HEK293T (cell line): ENCODE measurements around the gene SLC1A4.

Experiments
- CTCF ChIA-PET: fragments of 350-600 bp; formaldehyde crosslinking; extraction: SDS; loops from one replicate; lab custom pipeline; 2021; ENCODE audit warnings: antibody characterized with exemption, inconsistent platforms; lab: Yijun Ruan, JAX
- POLR2A ChIA-PET: fragments of 350-600 bp; formaldehyde crosslinking; extraction: SDS; loops from one replicate; lab custom pipeline; 2020; ENCODE audit warnings: antibody characterized with exemption, inconsistent platforms; lab: Yijun Ruan, JAX
- DNase-seq: peaks from one replicate; pipeline ENCODE4 v3.0.0; 2012; ENCODE audit warnings: mixed read lengths; ENCODE audit errors: extremely low spot score
- ARNT ChIP-seq: fragments of 450-650 bp; IDR thresholded peaks from 2 replicates; pipeline ENCODE4 v1.6.1; 2017; ENCODE audit warnings: mild to moderate bottlenecking
- BHLHE40 ChIP-seq: fragments of 450-650 bp; IDR thresholded peaks from 2 replicates; pipeline ENCODE4 v1.6.1; 2016; ENCODE audit warnings: mild to moderate bottlenecking, moderate library complexity, borderline replicate concordance
- CTBP1 ChIP-seq: fragments of 450-650 bp; IDR thresholded peaks from 2 replicates; pipeline ENCODE4 v1.6.1; 2016; ENCODE audit warnings: borderline replicate concordance
- ELF4 ChIP-seq: fragments of 450-650 bp; IDR thresholded peaks from 2 replicates; pipeline ENCODE4 v1.6.1; 2017; ENCODE audit warnings: antibody characterized with exemption
- FOXA1 ChIP-seq: fragments of 450-650 bp; IDR thresholded peaks from 2 replicates; pipeline ENCODE4 v1.6.1; 2016; ENCODE audit warnings: mild to moderate bottlenecking
- FOXK2 ChIP-seq: fragments of 450-650 bp; IDR thresholded peaks from 2 replicates; pipeline ENCODE4 v1.6.1; 2016; ENCODE audit warnings: mild to moderate bottlenecking
- FOXM1 ChIP-seq: fragments of 450-650 bp; IDR thresholded peaks from 2 replicates; pipeline ENCODE4 v1.6.1; 2017; ENCODE audit warnings: mild to moderate bottlenecking, borderline replicate concordance
- HDGF ChIP-seq: fragments of 450-650 bp; IDR thresholded peaks from 2 replicates; pipeline ENCODE4 v1.6.1; 2017; ENCODE audit warnings: antibody characterized with exemption, borderline replicate concordance
- L3MBTL2 ChIP-seq: fragments of 450-650 bp; conservative IDR thresholded peaks from 2 replicates; pipeline ENCODE4 v1.6.1; 2016; ENCODE audit warnings: mild to moderate bottlenecking
- LEF1 ChIP-seq: fragments of 450-650 bp; IDR thresholded peaks from 2 replicates; pipeline ENCODE4 v1.6.1; 2017; ENCODE audit warnings: mild to moderate bottlenecking, borderline replicate concordance
- NFRKB ChIP-seq: fragments of 450-650 bp; IDR thresholded peaks from 2 replicates; pipeline ENCODE4 v1.6.1; 2016; ENCODE audit warnings: mild to moderate bottlenecking, moderate library complexity
- SP1 ChIP-seq: fragments of 450-650 bp; IDR thresholded peaks from 2 replicates; pipeline ENCODE4 v1.6.1; 2017
- SUZ12 ChIP-seq: fragments of 450-650 bp; IDR thresholded peaks from 2 replicates; pipeline ENCODE4 v1.6.1; 2016; ENCODE audit warnings: mild to moderate bottlenecking
- TARDBP ChIP-seq: fragments of 450-650 bp; IDR thresholded peaks from 2 replicates; pipeline ENCODE4 v1.6.1; 2016
- ZNF384 ChIP-seq: fragments of 450-650 bp; IDR thresholded peaks from 2 replicates; pipeline ENCODE4 v1.6.1; 2016
- TF ChIP-seq, protein P1 (sequence below): fragments of 450-650 bp; IDR thresholded peaks from 2 replicates; pipeline ENCODE4 v1.6.1; 2016

Gene SLC1A4

DNA sequence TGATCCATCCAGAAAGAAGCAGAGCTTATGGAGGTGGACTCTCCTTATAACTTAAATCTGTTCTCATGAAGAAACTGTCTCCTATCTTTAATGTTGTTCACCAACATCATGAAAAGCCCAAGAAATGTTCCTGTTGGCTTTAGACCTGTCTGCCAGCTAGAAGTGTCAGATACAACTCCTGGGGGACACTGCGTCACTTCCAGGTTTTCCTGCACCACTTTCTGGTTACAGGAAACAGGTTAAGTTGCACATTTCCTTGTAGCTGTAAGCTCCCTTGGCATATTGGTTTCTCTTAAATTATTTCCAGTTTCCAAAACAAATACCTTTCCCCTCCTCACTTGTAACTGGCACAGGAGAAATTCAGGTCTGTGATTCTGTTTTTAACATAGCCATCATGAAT, 69.9 kb downstream of the SLC1A4 start:
- POLR2A ChIA-PET, result interaction anchor here (1.3 kb wide), 1 partner anchor 27 kb away, joined by 3 read pairs; no protein-coding TSS in a partner anchor
- no peak for TF ChIP-seq FOXK2
- TF ChIP-seq BHLHE40, result no peak
- TF ChIP-seq FOXM1, result no peak
- TF ChIP-seq L3MBTL2, result no peak
- TF ChIP-seq, protein P1, sequence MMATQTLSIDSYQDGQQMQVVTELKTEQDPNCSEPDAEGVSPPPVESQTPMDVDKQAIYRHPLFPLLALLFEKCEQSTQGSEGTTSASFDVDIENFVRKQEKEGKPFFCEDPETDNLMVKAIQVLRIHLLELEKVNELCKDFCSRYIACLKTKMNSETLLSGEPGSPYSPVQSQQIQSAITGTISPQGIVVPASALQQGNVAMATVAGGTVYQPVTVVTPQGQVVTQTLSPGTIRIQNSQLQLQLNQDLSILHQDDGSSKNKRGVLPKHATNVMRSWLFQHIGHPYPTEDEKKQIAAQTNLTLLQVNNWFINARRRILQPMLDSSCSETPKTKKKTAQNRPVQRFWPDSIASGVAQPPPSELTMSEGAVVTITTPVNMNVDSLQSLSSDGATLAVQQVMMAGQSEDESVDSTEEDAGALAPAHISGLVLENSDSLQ, result no peak
- TF ChIP-seq ZNF384, result no peak
- no peak for TF ChIP-seq SUZ12
- no peak for TF ChIP-seq ELF4
- TF ChIP-seq CTBP1, result no peak
- no peak for TF ChIP-seq FOXA1
- no peak for TF ChIP-seq LEF1
- TF ChIP-seq TARDBP, result no peak
- DNase-seq, result no peak
- CTCF ChIA-PET, result interaction anchor here (1.3 kb wide), 1 partner anchor 71 kb away, joined by 3 read pairs; the partner anchor contains the start of gene RAB1A

DNA sequence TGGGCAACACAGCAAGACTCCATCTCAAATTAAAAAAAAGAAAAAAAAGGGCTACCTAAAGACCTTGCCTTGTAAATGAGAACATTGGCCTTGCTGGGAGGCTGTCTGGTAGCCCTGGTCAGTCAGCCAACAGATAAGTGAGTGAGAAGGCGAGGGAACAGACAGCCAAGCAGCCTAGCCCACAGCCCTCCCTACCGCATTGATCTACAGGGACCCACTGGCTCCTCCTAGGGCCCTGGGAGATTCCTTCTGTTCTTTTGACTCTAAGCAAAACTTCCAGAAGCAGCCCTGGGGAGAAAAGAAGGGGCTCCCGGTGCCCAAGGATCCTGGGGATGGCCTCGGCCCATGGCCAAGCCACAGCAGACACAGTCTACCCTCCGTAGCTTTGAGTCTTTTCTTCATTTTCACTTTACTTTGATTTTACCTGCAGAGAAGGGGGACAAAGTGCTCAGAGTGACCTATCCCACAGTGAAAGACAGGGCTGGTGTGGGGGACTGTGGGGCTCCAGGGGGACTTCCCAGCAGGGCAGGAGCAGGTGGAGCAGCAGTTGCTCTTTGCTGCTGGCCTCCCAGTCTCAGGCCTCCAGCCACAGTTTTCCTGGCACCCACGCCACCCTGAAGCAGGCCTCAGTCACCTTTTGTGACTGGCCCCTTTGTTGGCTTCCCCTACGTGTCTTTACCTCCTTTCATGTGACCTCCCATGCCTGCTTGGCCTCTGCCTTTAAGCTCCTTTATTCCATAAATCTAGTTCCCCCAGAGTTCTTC, 72.1 kb downstream of the SLC1A4 start:
- TF ChIP-seq LEF1, result no peak
- TF ChIP-seq SP1, result no peak
- no peak for TF ChIP-seq L3MBTL2
- TF ChIP-seq NFRKB, result no peak
- DNase-seq, result no peak
- POLR2A ChIA-PET, result no interaction called here
- CTCF ChIA-PET, result no interaction called here

DNA sequence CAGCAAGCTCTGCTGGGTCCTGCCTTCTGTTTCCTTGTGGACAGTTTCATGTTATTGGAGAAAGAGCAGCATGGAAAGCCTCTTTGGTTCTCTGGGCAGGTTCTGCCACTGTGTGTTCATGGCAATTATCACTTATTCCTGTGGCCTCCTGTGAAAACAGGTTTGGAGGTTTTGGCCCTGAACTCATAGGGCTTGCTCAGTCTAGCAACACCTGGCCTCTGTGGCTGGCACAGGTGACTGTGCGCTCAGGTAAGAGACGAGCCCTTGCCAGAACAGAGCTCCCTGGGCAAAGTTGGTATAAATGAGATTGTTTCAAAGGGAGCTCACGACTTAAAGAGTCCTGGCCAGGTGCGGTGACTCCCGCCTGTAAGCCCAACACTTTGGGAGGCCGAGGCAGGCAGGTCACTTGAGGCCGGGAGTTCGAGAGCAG, 72.7 kb downstream of the SLC1A4 start:
- POLR2A ChIA-PET, result no interaction called here
- CTCF ChIA-PET, result no interaction called here
- TF ChIP-seq SP1, result no peak
- DNase-seq, result no peak

DNA sequence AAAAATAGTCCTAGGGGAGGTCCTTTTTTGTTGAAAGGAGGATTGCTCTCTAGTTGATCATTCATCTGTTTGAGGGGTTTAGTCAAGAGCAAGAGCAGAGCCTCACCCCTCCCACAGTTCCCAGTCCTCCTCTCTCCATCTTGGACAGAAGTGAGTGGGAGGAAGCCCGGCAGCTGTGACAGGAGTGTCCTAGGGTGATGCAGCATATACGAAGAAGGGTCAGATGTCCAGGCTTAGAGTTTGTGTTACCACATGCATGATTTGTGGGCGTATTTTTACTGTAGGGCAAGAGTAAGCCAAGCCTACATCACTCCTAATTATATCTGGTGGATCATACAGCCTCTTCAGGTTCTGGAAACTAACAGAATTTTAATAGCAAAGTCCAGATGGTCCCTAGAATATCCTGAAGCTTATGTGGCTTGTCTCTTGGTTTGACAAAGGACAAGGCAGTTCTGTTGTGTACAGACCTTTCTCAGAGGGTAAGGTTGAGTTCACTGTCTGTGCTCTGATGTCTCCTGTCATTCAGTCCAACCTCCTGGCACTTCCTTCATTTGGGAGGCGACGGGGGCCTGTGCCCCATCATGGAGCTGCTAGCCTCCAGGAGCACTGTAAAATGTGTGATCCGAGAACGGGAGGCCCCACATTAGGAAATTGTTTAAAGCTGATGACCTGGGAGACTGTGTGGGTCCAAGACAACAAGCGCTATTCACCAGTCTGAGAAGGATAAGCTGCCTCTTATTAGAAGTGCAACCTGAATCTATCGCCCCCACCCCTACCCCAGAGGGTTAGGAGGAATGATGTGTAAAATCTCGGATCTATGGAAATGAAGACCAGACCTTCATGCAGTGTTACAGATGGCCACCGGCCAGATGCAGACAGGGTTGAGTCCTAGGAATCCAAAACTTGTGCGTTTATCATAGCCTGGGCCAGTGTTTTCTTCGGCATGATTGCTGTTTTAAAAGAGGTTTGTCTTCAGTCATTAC, 73.9 kb downstream of the SLC1A4 start:
- DNase-seq, result no peak
- TF ChIP-seq SUZ12 (no peak), HDGF (no peak), CTBP1 (no peak), ARNT (no peak), NFRKB (no peak)
- ChIA-PET POLR2A (no interaction called here), CTCF (interaction anchor here (0.6 to 2.0 kb wide), 3 partner anchors 8 to 150 kb away, joined by 3 to 8 read pairs (median 6); partner anchors contain the start of gene CEP68)

DNA sequence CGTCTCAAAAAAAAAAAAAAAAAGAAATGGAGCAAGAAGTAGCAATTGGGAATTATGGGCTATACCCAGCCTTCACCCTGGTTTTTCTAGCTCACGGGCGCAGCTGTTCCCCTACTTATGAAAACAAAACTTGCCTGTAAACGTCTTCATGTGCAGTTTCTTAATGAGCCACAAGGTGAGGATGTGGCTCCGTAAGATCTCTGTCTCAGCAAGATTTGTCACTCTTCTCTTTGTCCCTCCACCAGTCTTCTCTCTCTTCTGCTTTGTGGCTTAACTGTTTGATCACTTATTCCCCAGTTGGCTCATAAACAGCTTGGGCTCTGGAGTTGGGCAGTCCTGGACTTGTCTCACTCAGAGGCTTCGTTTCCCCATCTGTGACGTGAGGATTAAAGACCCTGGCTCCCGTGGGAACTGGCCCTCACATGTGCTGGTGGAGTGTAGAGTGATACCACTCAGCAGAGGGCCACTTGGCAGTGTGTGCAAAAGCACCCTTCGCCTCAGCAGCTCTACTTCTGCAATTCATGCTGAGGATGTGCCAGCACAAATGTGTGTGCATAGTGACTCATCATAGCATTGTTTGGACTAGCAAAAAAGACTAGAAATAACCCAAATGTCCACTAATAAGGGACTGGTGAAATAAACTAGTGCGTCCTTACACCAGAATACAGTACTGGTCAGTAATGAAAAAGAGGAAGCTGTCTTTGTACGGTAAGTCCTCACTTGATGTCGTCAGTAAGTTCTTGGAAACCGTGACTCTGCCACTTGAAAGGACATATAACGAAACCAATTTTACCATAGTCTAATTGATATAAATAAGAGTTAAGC, 75.7 kb downstream of the SLC1A4 start:
- ChIA-PET POLR2A (interaction anchor here (1.3 kb wide), 1 partner anchor 9 kb away, joined by 4 read pairs; the partner anchor contains the start of gene CEP68), CTCF (interaction anchor here (0.8 to 2.0 kb wide), 9 partner anchors 10 to 509 kb away, joined by 3 to 8 read pairs (median 5); partner anchors contain the start of gene CEP68)
- no peak for TF ChIP-seq LEF1
- TF ChIP-seq SP1, result no peak
- TF ChIP-seq FOXA1, result no peak
- TF ChIP-seq CTBP1, result no peak
- TF ChIP-seq ZNF384, result no peak
- no peak for TF ChIP-seq ARNT
- no peak for TF ChIP-seq ELF4
- TF ChIP-seq SUZ12, result no peak
- TF ChIP-seq FOXM1, result no peak
- TF ChIP-seq, protein P1, result no peak
- no peak for TF ChIP-seq L3MBTL2
- TF ChIP-seq HDGF, result no peak
- TF ChIP-seq FOXK2, result no peak
- TF ChIP-seq NFRKB, result no peak
- TF ChIP-seq TARDBP, result no peak
- TF ChIP-seq BHLHE40, result no peak
- DNase-seq, result peak; percentile 57
